WTC11 (cell line): Measurements from ENCODE around the gene AARSD1. TPM values are rescaled to one million over a fixed set of nuclear protein-coding genes. Genes with fewer than 3 reads are reported as not detected.

ENCODE experiments used
- ATAC-seq: fragments of 200-7000 bp; cut with Tn5 transposase; 2 replicates; pipeline ENCODE4 v1.10.0; 2021; ENCODE audit warnings: mild to moderate bottlenecking, moderate library complexity
- CTCF ChIA-PET: fragments of 300-600 bp; sonication (Branson Sonifier 250); formaldehyde crosslinking; loops from one replicate; lab custom pipeline; 2021; ENCODE audit warnings: antibody characterized with exemption; lab: Charles Lee
- POLR2A ChIA-PET: fragments of 350-600 bp; sonication (Branson Sonifier 250); formaldehyde crosslinking; loops from one replicate; lab custom pipeline; 2021; ENCODE audit warnings: antibody characterized with exemption; lab: Charles Lee
- DNase-seq: peaks from one replicate; pipeline ENCODE4 v3.0.0; 2021; ENCODE audit warnings: low spot score
- H3K27ac Mint-ChIP-seq: 2 replicates; pipeline ENCODE4 v1.8.0; 2021; ENCODE audit warnings: mixed read lengths
- H3K27me3 Mint-ChIP-seq: 2 replicates; pipeline ENCODE4 v1.8.0; 2021; ENCODE audit warnings: low read depth, mild to moderate bottlenecking, moderate library complexity, mixed read lengths
- H3K36me3 Mint-ChIP-seq: 2 replicates; pipeline ENCODE4 v1.8.0; 2021; ENCODE audit warnings: mixed read lengths
- H3K4me1 Mint-ChIP-seq: 2 replicates; pipeline ENCODE4 v1.8.0; 2022; ENCODE audit warnings: mixed read lengths
- H3K4me3 Mint-ChIP-seq: 2 replicates; pipeline ENCODE4 v1.8.0; 2021; ENCODE audit warnings: mild to moderate bottlenecking, moderate library complexity, mixed read lengths
- H3K9me3 Mint-ChIP-seq: 2 replicates; pipeline ENCODE4 v1.8.0; 2021; ENCODE audit warnings: mixed read lengths
- ARID4B ChIP-seq: sonication (generic); formaldehyde crosslinking; IDR thresholded peaks from 2 replicates; pipeline ENCODE4 v1.8.0; 2023; ENCODE audit warnings: missing genetic modification reagents, mild to moderate bottlenecking, borderline replicate concordance
- ESRRA ChIP-seq: sonication (generic); formaldehyde crosslinking; IDR thresholded peaks from 2 replicates; pipeline ENCODE4 v1.8.1; 2022; ENCODE audit warnings: mild to moderate bottlenecking, missing genetic modification reagents, borderline replicate concordance
- FOXK1 ChIP-seq: sonication (generic); formaldehyde crosslinking; IDR thresholded peaks from 2 replicates; pipeline ENCODE4 v1.8.0; 2022; ENCODE audit warnings: mild to moderate bottlenecking, moderate library complexity, missing genetic modification reagents
- FOXP4 ChIP-seq: sonication (generic); formaldehyde crosslinking; IDR thresholded peaks from 2 replicates; pipeline ENCODE4 v1.8.0; 2022; ENCODE audit warnings: mild to moderate bottlenecking, missing genetic modification reagents
- JAZF1 ChIP-seq: fragments of 250-450 bp; sonication (Bioruptor Pico); IDR thresholded peaks from 2 replicates; pipeline ENCODE4 v1.9.0; 2021; ENCODE audit warnings: moderate library complexity, mild to moderate bottlenecking, inconsistent platforms
- MXD4 ChIP-seq: fragments of 250-450 bp; sonication (Bioruptor Pico); IDR thresholded peaks from 2 replicates; pipeline ENCODE4 v1.8.0; 2021; ENCODE audit warnings: mild to moderate bottlenecking, moderate library complexity, borderline replicate concordance
- OVOL2 ChIP-seq: fragments of 250-450 bp; sonication (Bioruptor Pico); IDR thresholded peaks from 2 replicates; pipeline ENCODE4 v1.9.0; 2021; ENCODE audit warnings: mild to moderate bottlenecking, borderline replicate concordance
- SOX15 ChIP-seq: fragments of 250-450 bp; sonication (Bioruptor Pico); IDR thresholded peaks from 2 replicates; pipeline ENCODE4 v1.9.0; 2021; ENCODE audit warnings: mild to moderate bottlenecking
- TCF7 ChIP-seq: sonication (generic); formaldehyde crosslinking; IDR thresholded peaks from 2 replicates; pipeline ENCODE4 v1.8.0; 2022; ENCODE audit warnings: mild to moderate bottlenecking, low read depth, missing genetic modification reagents, moderate library complexity
- TP53 ChIP-seq: sonication (generic); formaldehyde crosslinking; IDR thresholded peaks from 2 replicates; pipeline ENCODE4 v1.8.1; 2023; ENCODE audit warnings: mild to moderate bottlenecking, missing genetic modification reagents
- ZNF232 ChIP-seq: sonication (generic); formaldehyde crosslinking; IDR thresholded peaks from 2 replicates; pipeline ENCODE4 v1.8.0; 2022; ENCODE audit warnings: mild to moderate bottlenecking, missing genetic modification reagents
- ZNF671 ChIP-seq: fragments of 250-450 bp; sonication (Bioruptor Pico); IDR thresholded peaks from 2 replicates; pipeline ENCODE4 v1.8.0; 2021; ENCODE audit warnings: mild to moderate bottlenecking
- ZSCAN18 ChIP-seq: fragments of 250-450 bp; sonication (Bioruptor Pico); IDR thresholded peaks from 2 replicates; pipeline ENCODE4 v2.1.2; 2022; ENCODE audit warnings: mild to moderate bottlenecking, moderate library complexity
- total RNA-seq: library from RNA; stranded (reverse); gene quantifications from 3 replicates; pipeline ENCODE4 v1.2.3, GENCODE V29; 2021
- TF ChIP-seq, protein P1 (sequence below): fragments of 200-600 bp; IDR thresholded peaks from 2 replicates; pipeline ENCODE4 v1.8.0; 2022; ENCODE audit warnings: antibody characterized with exemption
- TF ChIP-seq, protein P2 (sequence below): sonication (generic); formaldehyde crosslinking; IDR thresholded peaks from 2 replicates; pipeline ENCODE4 v1.8.1; 2022; ENCODE audit warnings: mild to moderate bottlenecking, missing genetic modification reagents, moderate library complexity, borderline replicate concordance
- TF ChIP-seq, protein P3 (sequence below): sonication (generic); formaldehyde crosslinking; conservative IDR thresholded peaks from 2 replicates; pipeline ENCODE4 v1.8.1; 2023; ENCODE audit warnings: mild to moderate bottlenecking, low read depth, missing genetic modification reagents, moderate library complexity

The AARSD1 gene
- total RNA-seq, 1 experiment from 2014 or later, result 61.5 TPM

- TF ChIP-seq TP53 (CRISPR knock-in tag) (no peak), OVOL2 (no peak), ZNF671 (CRISPR knock-in tag) (no peak)
- TF ChIP-seq, protein P1, sequence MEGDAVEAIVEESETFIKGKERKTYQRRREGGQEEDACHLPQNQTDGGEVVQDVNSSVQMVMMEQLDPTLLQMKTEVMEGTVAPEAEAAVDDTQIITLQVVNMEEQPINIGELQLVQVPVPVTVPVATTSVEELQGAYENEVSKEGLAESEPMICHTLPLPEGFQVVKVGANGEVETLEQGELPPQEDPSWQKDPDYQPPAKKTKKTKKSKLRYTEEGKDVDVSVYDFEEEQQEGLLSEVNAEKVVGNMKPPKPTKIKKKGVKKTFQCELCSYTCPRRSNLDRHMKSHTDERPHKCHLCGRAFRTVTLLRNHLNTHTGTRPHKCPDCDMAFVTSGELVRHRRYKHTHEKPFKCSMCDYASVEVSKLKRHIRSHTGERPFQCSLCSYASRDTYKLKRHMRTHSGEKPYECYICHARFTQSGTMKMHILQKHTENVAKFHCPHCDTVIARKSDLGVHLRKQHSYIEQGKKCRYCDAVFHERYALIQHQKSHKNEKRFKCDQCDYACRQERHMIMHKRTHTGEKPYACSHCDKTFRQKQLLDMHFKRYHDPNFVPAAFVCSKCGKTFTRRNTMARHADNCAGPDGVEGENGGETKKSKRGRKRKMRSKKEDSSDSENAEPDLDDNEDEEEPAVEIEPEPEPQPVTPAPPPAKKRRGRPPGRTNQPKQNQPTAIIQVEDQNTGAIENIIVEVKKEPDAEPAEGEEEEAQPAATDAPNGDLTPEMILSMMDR, result no peak
- TF ChIP-seq, protein P2, sequence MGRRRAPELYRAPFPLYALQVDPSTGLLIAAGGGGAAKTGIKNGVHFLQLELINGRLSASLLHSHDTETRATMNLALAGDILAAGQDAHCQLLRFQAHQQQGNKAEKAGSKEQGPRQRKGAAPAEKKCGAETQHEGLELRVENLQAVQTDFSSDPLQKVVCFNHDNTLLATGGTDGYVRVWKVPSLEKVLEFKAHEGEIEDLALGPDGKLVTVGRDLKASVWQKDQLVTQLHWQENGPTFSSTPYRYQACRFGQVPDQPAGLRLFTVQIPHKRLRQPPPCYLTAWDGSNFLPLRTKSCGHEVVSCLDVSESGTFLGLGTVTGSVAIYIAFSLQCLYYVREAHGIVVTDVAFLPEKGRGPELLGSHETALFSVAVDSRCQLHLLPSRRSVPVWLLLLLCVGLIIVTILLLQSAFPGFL (CRISPR knock-in tag), result no peak
Measured at GRCh38 chr17:42989141-42989540, 24.9 kb upstream of the AARSD1 start (continued).

DNA sequence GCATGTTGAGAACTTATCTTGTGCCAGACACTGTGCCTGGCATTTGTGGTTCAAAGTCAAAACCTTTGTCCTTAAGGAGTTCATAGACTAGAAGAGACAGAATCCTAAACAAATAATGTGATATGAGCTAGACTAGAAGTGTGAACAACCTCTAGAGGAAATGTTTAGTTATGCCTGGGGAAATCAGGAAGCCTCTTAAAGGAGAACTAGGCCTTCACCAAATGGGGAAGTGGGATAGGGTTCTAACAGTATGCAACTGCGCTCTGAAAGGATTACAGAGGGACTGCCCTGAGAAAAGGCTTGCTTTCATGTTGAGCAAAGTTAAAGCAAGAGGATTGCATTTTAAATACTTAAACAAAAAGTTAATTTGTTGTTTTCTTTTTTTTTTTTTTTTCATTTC is 21.0 kb upstream of the AARSD1 start:
- peaks cover 48% of the 10 kb centered on the region for H3K36me3 Mint-ChIP-seq
- TF ChIP-seq MXD4 (CRISPR knock-in tag) (no peak), FOXP4 (CRISPR knock-in tag) (no peak), ZSCAN18 (no peak)
- no peak overlapping the region for H3K4me3 Mint-ChIP-seq
- H3K27ac Mint-ChIP-seq, result no peak overlapping the region
- H3K4me1 Mint-ChIP-seq, result peaks cover 12% of the 10 kb centered on the region
- no peak for ATAC-seq
- DNase-seq, result no peak
- ChIA-PET POLR2A (no interaction called here), CTCF (interaction anchor here (0.9 to 2.4 kb wide), 2 partner anchors 12 to 222 kb away, joined by 3 to 8 read pairs; partner anchors contain the start of gene RPL27)
- H3K27me3 Mint-ChIP-seq, result no peaks in the 10 kb centered on the region; the same call in 1 of the 2 replicates
- no peaks in the 10 kb centered on the region for H3K9me3 Mint-ChIP-seq

DNA sequence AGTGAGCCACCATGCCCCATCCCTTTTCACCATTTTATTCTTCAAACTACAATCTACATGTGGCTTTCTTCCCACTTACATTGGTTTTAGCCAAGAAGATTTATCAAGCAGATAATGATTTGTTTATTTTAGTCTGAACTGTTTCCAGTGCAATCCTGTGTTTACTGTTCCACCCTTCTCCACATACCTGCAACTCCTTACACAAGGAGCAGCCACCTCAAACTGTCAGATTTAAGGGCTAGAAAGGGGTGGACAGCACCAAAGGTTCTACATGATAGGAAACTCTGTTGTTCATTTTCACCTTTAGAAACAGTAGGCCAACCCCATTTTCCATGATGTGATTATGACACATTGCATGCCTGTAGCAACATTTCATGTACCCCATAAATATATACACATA is 18.0 kb upstream of the AARSD1 start:
- H3K9me3 Mint-ChIP-seq, result no peaks in the 10 kb centered on the region
- ChIA-PET POLR2A (interaction anchor here (0.8 kb wide), 1 partner anchor 16 kb away, joined by 9 read pairs; no protein-coding TSS in a partner anchor), CTCF (interaction anchor here (0.7 to 1.7 kb wide), 2 partner anchors 16 to 187 kb away, joined by 3 to 8 read pairs; partner anchors contain the start of gene RPL27)
- no peak for ATAC-seq
- peaks cover 20% of the 10 kb centered on the region for H3K4me1 Mint-ChIP-seq
- no peak overlapping the region; the same call in 1 of the 2 replicates for H3K27ac Mint-ChIP-seq
- H3K4me3 Mint-ChIP-seq, result peak overlapping the region; percentile 99
- TF ChIP-seq, protein P3, sequence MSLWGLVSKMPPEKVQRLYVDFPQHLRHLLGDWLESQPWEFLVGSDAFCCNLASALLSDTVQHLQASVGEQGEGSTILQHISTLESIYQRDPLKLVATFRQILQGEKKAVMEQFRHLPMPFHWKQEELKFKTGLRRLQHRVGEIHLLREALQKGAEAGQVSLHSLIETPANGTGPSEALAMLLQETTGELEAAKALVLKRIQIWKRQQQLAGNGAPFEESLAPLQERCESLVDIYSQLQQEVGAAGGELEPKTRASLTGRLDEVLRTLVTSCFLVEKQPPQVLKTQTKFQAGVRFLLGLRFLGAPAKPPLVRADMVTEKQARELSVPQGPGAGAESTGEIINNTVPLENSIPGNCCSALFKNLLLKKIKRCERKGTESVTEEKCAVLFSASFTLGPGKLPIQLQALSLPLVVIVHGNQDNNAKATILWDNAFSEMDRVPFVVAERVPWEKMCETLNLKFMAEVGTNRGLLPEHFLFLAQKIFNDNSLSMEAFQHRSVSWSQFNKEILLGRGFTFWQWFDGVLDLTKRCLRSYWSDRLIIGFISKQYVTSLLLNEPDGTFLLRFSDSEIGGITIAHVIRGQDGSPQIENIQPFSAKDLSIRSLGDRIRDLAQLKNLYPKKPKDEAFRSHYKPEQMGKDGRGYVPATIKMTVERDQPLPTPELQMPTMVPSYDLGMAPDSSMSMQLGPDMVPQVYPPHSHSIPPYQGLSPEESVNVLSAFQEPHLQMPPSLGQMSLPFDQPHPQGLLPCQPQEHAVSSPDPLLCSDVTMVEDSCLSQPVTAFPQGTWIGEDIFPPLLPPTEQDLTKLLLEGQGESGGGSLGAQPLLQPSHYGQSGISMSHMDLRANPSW (CRISPR knock-in tag), result no peak
- no peak for TF ChIP-seq MXD4 (CRISPR knock-in tag)
- TF ChIP-seq TCF7 (CRISPR knock-in tag), result no peak
- TF ChIP-seq FOXK1 (CRISPR knock-in tag), result no peak
- TF ChIP-seq ESRRA, result no peak
- no peak for TF ChIP-seq SOX15 (CRISPR knock-in tag)
- TF ChIP-seq ZNF232 (CRISPR knock-in tag), result no peak
- TF ChIP-seq ARID4B (CRISPR knock-in tag), result no peak
- TF ChIP-seq JAZF1, result no peak
- H3K27me3 Mint-ChIP-seq, result peaks cover 4% of the 10 kb centered on the region; the same call in 1 of the 2 replicates
- no peak for DNase-seq
- H3K36me3 Mint-ChIP-seq, result peaks cover 21% of the 10 kb centered on the region
